OCI-LY7 (cell line): Measurements from ENCODE around the gene C17orf67. TPM values are rescaled to one million over a fixed set of nuclear protein-coding genes. Genes with fewer than 3 reads are reported as not detected.

ENCODE experiments used
- Bru-seq: library from RNA; stranded (reverse); fragments of 400-500 nt; gene quantifications from one replicate; lab custom pipeline; 2021; lab: Mats Ljungman, UMichigan
- BruChase-seq, 2 experiments: library from RNA; stranded (reverse); fragments of 400-500 nt; gene quantifications; one replicate each; lab custom pipeline; 2021; lab: Mats Ljungman, UMichigan
- BruUV-seq: library from RNA; stranded (reverse); fragments of 400-500 nt; replicated peaks from 2 replicates; lab custom pipeline; 2021; lab: Mats Ljungman, UMichigan
- CTCF ChIA-PET: fragments of 300-600 bp; sonication (Branson Sonifier 250); formaldehyde crosslinking; loops from one replicate; lab custom pipeline; 2022; ENCODE audit warnings: antibody characterized with exemption; ENCODE audit not compliant: unreplicated experiment; lab: Charles Lee
- POLR2A ChIA-PET: fragments of 300-600 bp; sonication (Branson Sonifier 250); formaldehyde crosslinking; loops from one replicate; lab custom pipeline; 2022; ENCODE audit warnings: antibody characterized with exemption; lab: Charles Lee
- DNase-seq: peaks from one replicate; pipeline ENCODE4 v3.0.0-alpha.2; 2015; ENCODE audit warnings: low spot score
- H2AFZ ChIP-seq: fragments of 200-600 bp; sonication (generic), shearing (Covaris generic); 2 replicates; pipeline ENCODE4 v1.6.1; 2014; ENCODE audit warnings: mild to moderate bottlenecking, antibody characterized with exemption, low read length, moderate library complexity
- H3K27ac ChIP-seq: fragments of 200-600 bp; sonication (generic); 2 replicates; pipeline ENCODE4 v1.5.1; 2014; ENCODE audit warnings: mixed run types, low read depth, mild to moderate bottlenecking, moderate library complexity, low read length, inconsistent platforms; ENCODE audit not compliant: poor library complexity, severe bottlenecking
- H3K36me3 ChIP-seq: fragments of 200-600 bp; sonication (generic); 2 replicates; pipeline ENCODE4 v1.6.1; 2014; ENCODE audit warnings: mild to moderate bottlenecking, antibody characterized with exemption, low read length, moderate library complexity, mixed read lengths; ENCODE audit not compliant: insufficient read depth
- H3K4me1 ChIP-seq: fragments of 200-600 bp; sonication (generic); 2 replicates; pipeline ENCODE4 v1.5.1; 2014; ENCODE audit warnings: mild to moderate bottlenecking, low read length; ENCODE audit not compliant: insufficient read depth, poor library complexity, severe bottlenecking
- H3K4me2 ChIP-seq: fragments of 200-600 bp; sonication (generic); 2 replicates; pipeline ENCODE4 v1.6.1; 2014; ENCODE audit warnings: mild to moderate bottlenecking, low read length
- H3K4me3 ChIP-seq: fragments of 200-600 bp; sonication (generic); 2 replicates; pipeline ENCODE4 v1.5.1; 2014; ENCODE audit warnings: mild to moderate bottlenecking, low read depth, low read length; ENCODE audit not compliant: poor library complexity, severe bottlenecking
- H3K79me2 ChIP-seq: fragments of 200-600 bp; sonication (generic); 2 replicates; pipeline ENCODE4 v1.6.1; 2016; ENCODE audit warnings: low read depth, mild to moderate bottlenecking, low read length, moderate library complexity, mixed read lengths; ENCODE audit not compliant: insufficient read depth
- H3K9me2 ChIP-seq: fragments of 200-600 bp; sonication (generic); 2 replicates; pipeline ENCODE4 v1.6.1; 2016; ENCODE audit warnings: mild to moderate bottlenecking, low read length, mixed read lengths; ENCODE audit not compliant: insufficient read depth
- H3K9me3 ChIP-seq: fragments of 200-600 bp; sonication (generic); 2 replicates; pipeline ENCODE4 v1.6.1; 2014; ENCODE audit warnings: mild to moderate bottlenecking, mixed run types, low read length, mixed read lengths
- H4K20me1 ChIP-seq: fragments of 200-600 bp; sonication (generic); 2 replicates; pipeline ENCODE4 v1.6.1; 2014; ENCODE audit warnings: mild to moderate bottlenecking, antibody characterized with exemption, low read length, moderate library complexity, mixed read lengths; ENCODE audit not compliant: insufficient read depth
- CTCF ChIP-seq: fragments of 200-600 bp; sonication (generic); conservative IDR thresholded peaks from 2 replicates; pipeline ENCODE4 v1.5.1; 2014; ENCODE audit warnings: mild to moderate bottlenecking, antibody characterized with exemption, low read length, moderate library complexity, mixed read lengths
- EZH2phosphoT487 ChIP-seq: fragments of 200-600 bp; sonication (generic); IDR thresholded peaks from 2 replicates; pipeline ENCODE4 v1.6.1; 2018; ENCODE audit warnings: low read depth, borderline replicate concordance, mild to moderate bottlenecking, mixed run types, antibody characterized with exemption, low read length, moderate library complexity, mixed read lengths
- intact Hi-C: fragments of 100-400 bp; cut with micrococcal nuclease; formaldehyde crosslinking; loops from one replicate; pipeline ENCODE4 v1.10.0; 2022; ENCODE audit not compliant: unreplicated experiment
- long read RNA-seq: library from polyadenylated mRNA; stranded (forward); transcript quantifications from one replicate; pipeline ENCODE4 v2.0.0, GENCODE V29; 2022
- total RNA-seq, 2 experiments: library from RNA; depleted of rRNA in 1 of 2; stranded (reverse); fragments of >200 nt in 1 of 2; shearing (Covaris generic) in 1 of 2; gene quantifications; 2 replicates each; pipeline ENCODE4 v1.2.3, GENCODE V29; 2014 to 2022

Gene C17orf67
- total RNA-seq (2014; rRNA removed; shearing (Covaris generic)) (5.2 and 5.8 TPM in 2 replicates), total RNA-seq (2022) (5.4 and 6.0 TPM in 2 replicates), Bru-seq, nascent RNA (percentile 52 among the genes with signal in this experiment), BruChase-seq, experiment 1, labeled RNA remaining after a 6-hour chase (percentile 67 among the genes with signal in this experiment), BruChase-seq, experiment 2, labeled RNA remaining after a 2-hour chase (percentile 64 among the genes with signal in this experiment)
- long read RNA-seq, partial matches to known transcripts, result 2 of 47 reads
- long read RNA-seq, other reads (novel, unspliced or antisense), result 45 of 47 reads

- Histone ChIP-seq H3K27ac (peak within 1 kb of the TSS; percentile 52), H4K20me1 (peaks cover 7% of the 10 kb centered on the region; the same call in 1 of the 2 replicates), H2AFZ (peak within 1 kb of the TSS; percentile 66), H3K4me3 (peak within 1 kb of the TSS; percentile 77), H3K36me3 (peaks cover 26% of the 10 kb centered on the region), H3K79me2 (peaks cover 44% of the 10 kb centered on the region; the same call in 1 of the 2 replicates), H3K9me2 (no peaks in the 10 kb centered on the region), H3K4me1 (peaks cover 59% of the 10 kb centered on the region), H3K4me2 (peak within 1 kb of the TSS; percentile 81), H3K9me3 (no peaks in the 10 kb centered on the region)
- no TSS peak for BruUV-seq
- CTCF ChIA-PET, result interaction anchor here (0.7 kb wide), 1 partner anchor 124 kb away, joined by 9 read pairs; no protein-coding TSS in a partner anchor
- POLR2A ChIA-PET, result interaction anchor here (0.7 to 2.7 kb wide), 2 partner anchors 11 to 118 kb away, joined by 3 to 10 read pairs; no protein-coding TSS in a partner anchor
- no peak for TF ChIP-seq CTCF
- TF ChIP-seq EZH2phosphoT487, result no peak
- peak; percentile 93 for DNase-seq
- intact Hi-C loops, result loop anchor here (5.0 kb wide), 4 partner anchors 78 to 1412 kb away; partner anchors contain the start of genes AKAP1, MMD and TRIM25
Measured at GRCh38 chr17:56833809-56834379, at the start of gene C17orf67, which contains the start of gene DGKE. TSS of gene C17orf67 (minus strand) at chr17:56833920. CDS start at chr17:56815810, 18,110 bp downstream. TSS of gene DGKE (plus strand) at chr17:56834151. CDS start at chr17:56834796, 645 bp downstream.

- H2AFZ ChIP-seq, result no peak overlapping the region
- H3K79me2 ChIP-seq, result no peaks in the 10 kb centered on the region
- CTCF ChIA-PET, result no interaction called here
- no peak overlapping the region for H3K27ac ChIP-seq
- no peak overlapping the region for H3K4me3 ChIP-seq
- H4K20me1 ChIP-seq, result no peaks in the 10 kb centered on the region
- H3K4me2 ChIP-seq, result no peak overlapping the region
- no TSS peak for BruUV-seq
- no peaks in the 10 kb centered on the region for H3K9me3 ChIP-seq
- H3K36me3 ChIP-seq, result no peaks in the 10 kb centered on the region
- TF ChIP-seq EZH2phosphoT487, result no peak
- no peak for DNase-seq
- H3K4me1 ChIP-seq, result no peaks in the 10 kb centered on the region
- intact Hi-C loops, result no loop called here
- no peaks in the 10 kb centered on the region for H3K9me2 ChIP-seq
- POLR2A ChIA-PET, result interaction anchor here (0.5 kb wide), 1 partner anchor 479 kb away, joined by 3 read pairs; no protein-coding TSS in a partner anchor
Measured at GRCh38 chr17:56881685-56882295, 48.1 kb upstream of the C17orf67 start.

GRCh38 chr17:56880571-56880970, 46.9 kb upstream of the C17orf67 start:
- H3K4me1 ChIP-seq, result no peaks in the 10 kb centered on the region
- intact Hi-C loops, result no loop called here
- no peak overlapping the region for H3K27ac ChIP-seq
- no peaks in the 10 kb centered on the region for H3K79me2 ChIP-seq
- no peaks in the 10 kb centered on the region for H4K20me1 ChIP-seq
- H3K4me3 ChIP-seq, result no peak overlapping the region
- H2AFZ ChIP-seq, result no peak overlapping the region
- BruUV-seq, result no TSS peak
- no peaks in the 10 kb centered on the region for H3K36me3 ChIP-seq
- no peak overlapping the region for H3K4me2 ChIP-seq
- TF ChIP-seq EZH2phosphoT487, result no peak
- TF ChIP-seq CTCF, result no peak
- no peak for DNase-seq
- POLR2A ChIA-PET, result interaction anchor here (0.6 kb wide), 1 partner anchor 876 kb away, joined by 5 read pairs; no protein-coding TSS in a partner anchor
- CTCF ChIA-PET, result no interaction called here
- H3K9me2 ChIP-seq, result no peaks in the 10 kb centered on the region
- H3K9me3 ChIP-seq, result no peaks in the 10 kb centered on the region
